ENCODE measurements around the gene ITPRIP. TPM values are rescaled to one million over a fixed set of nuclear protein-coding genes. Genes with fewer than 3 reads are reported as not detected.
A peak's percentile ranks its signal among the peaks of the same experiment; 100 is the strongest.

The ITPRIP gene
- total RNA-seq, 1 experiment from 2014 or later: 1.7 TPM

- Mint-ChIP-seq H3K4me3 (ENCODE audit: low read depth, unreplicated experiment) (peak within 1 kb of the TSS; percentile 65), H3K36me3 (ENCODE audit: insufficient read depth, unreplicated experiment) (peaks cover 23% of the 10 kb centered on the region), H3K4me1 (ENCODE audit: low read depth, unreplicated experiment) (peaks cover 6% of the 10 kb centered on the region), H3K9me3 (ENCODE audit: low read depth, unreplicated experiment) (no peaks in the 10 kb centered on the region), H3K27ac (ENCODE audit: unreplicated experiment) (peak within 1 kb of the TSS; percentile 61), H3K27me3 (ENCODE audit: unreplicated experiment) (no peaks in the 10 kb centered on the region)
- CTCF ChIA-PET: interaction anchor here (1.0 kb wide), 1 partner anchor 15 kb away, joined by 4 read pairs; the partner anchor contains the start of gene GSTO1
- TF ChIP-seq CTCF (IDR thresholded peaks at IDR 0.05; ENCODE audit: unreplicated experiment): no peak
- TSS peak; percentile 50 for BruUV-seq (replicated peaks)
- peak; percentile 96 for DNase-seq
- intact Hi-C loops (cut with micrococcal nuclease; ENCODE audit: unreplicated experiment): no loop called here
These were observed 69.3 kb downstream of the ITPRIP start, which contains the start of gene GSTO2 for GRCh38 chr10:104268713-104269645. Gene GSTO2 (plus strand): TSS chr10:104269184. CDS start chr10:104274916, 5,732 bp downstream.

- no peaks in the 10 kb centered on the region for H3K27me3 Mint-ChIP-seq (ENCODE audit: unreplicated experiment)
- H3K36me3 Mint-ChIP-seq (ENCODE audit: insufficient read depth, unreplicated experiment): peaks cover 23% of the 10 kb centered on the region
- H3K4me1 Mint-ChIP-seq (ENCODE audit: low read depth, unreplicated experiment): peaks cover 8% of the 10 kb centered on the region
- H3K27ac Mint-ChIP-seq (ENCODE audit: unreplicated experiment): peak overlapping the region; percentile 61
- intact Hi-C loops (cut with micrococcal nuclease; ENCODE audit: unreplicated experiment): no loop called here
- peak overlapping the region; percentile 65 for H3K4me3 Mint-ChIP-seq (ENCODE audit: low read depth, unreplicated experiment)
- CTCF ChIA-PET: interaction anchor here (1.0 kb wide), 1 partner anchor 14 kb away, joined by 4 read pairs; the partner anchor contains the start of gene GSTO1
- no peaks in the 10 kb centered on the region for H3K9me3 Mint-ChIP-seq (ENCODE audit: low read depth, unreplicated experiment)
- no peak for DNase-seq
- TF ChIP-seq CTCF (IDR thresholded peaks at IDR 0.05; ENCODE audit: unreplicated experiment): no peak
- BruUV-seq (replicated peaks): TSS peak; percentile 73
These were observed 69.9 kb downstream of the ITPRIP start for GRCh38 chr10:104268405-104268712.

- DNase-seq: no peak
- TF ChIP-seq CTCF (IDR thresholded peaks at IDR 0.05; ENCODE audit: unreplicated experiment): no peak
- no peaks in the 10 kb centered on the region for H3K9me3 Mint-ChIP-seq (ENCODE audit: low read depth, unreplicated experiment)
- H3K27ac Mint-ChIP-seq (ENCODE audit: unreplicated experiment): peak overlapping the region; percentile 61
- peaks cover 8% of the 10 kb centered on the region for H3K4me1 Mint-ChIP-seq (ENCODE audit: low read depth, unreplicated experiment)
- H3K27me3 Mint-ChIP-seq (ENCODE audit: unreplicated experiment): no peaks in the 10 kb centered on the region
- BruUV-seq (replicated peaks): no TSS peak
- intact Hi-C loops (cut with micrococcal nuclease; ENCODE audit: unreplicated experiment): no loop called here
- CTCF ChIA-PET: interaction anchor here (0.6 kb wide), 1 partner anchor 18 kb away, joined by 4 read pairs; no protein-coding TSS in a partner anchor
- peaks cover 23% of the 10 kb centered on the region for H3K36me3 Mint-ChIP-seq (ENCODE audit: insufficient read depth, unreplicated experiment)
- H3K4me3 Mint-ChIP-seq (ENCODE audit: low read depth, unreplicated experiment): peak overlapping the region; percentile 65
These were observed 70.4 kb downstream of the ITPRIP start for GRCh38 chr10:104267721-104268404.

- CTCF ChIA-PET: interaction anchor here (0.9 kb wide), 1 partner anchor 10 kb away, joined by 4 read pairs; no protein-coding TSS in a partner anchor
- peaks cover 27% of the 10 kb centered on the region for H3K4me1 Mint-ChIP-seq (ENCODE audit: low read depth, unreplicated experiment)
- TF ChIP-seq CTCF (IDR thresholded peaks at IDR 0.05; ENCODE audit: unreplicated experiment): no peak
- intact Hi-C loops (cut with micrococcal nuclease; ENCODE audit: unreplicated experiment): no loop called here
- BruUV-seq (replicated peaks): no TSS peak
- no peak overlapping the region for H3K27ac Mint-ChIP-seq (ENCODE audit: unreplicated experiment)
- no peaks in the 10 kb centered on the region for H3K9me3 Mint-ChIP-seq (ENCODE audit: low read depth, unreplicated experiment)
- H3K36me3 Mint-ChIP-seq (ENCODE audit: insufficient read depth, unreplicated experiment): peaks cover 28% of the 10 kb centered on the region
- no peak overlapping the region for H3K4me3 Mint-ChIP-seq (ENCODE audit: low read depth, unreplicated experiment)
- no peaks in the 10 kb centered on the region for H3K27me3 Mint-ChIP-seq (ENCODE audit: unreplicated experiment)
- no peak for DNase-seq
These were observed 73.5 kb downstream of the ITPRIP start for GRCh38 chr10:104264783-104265182.
